Endodermal cell (in vitro differentiated cells): ENCODE results near the gene CCNT1. TPM values are rescaled to one million over a fixed set of nuclear protein-coding genes. Genes with fewer than 3 reads are reported as not detected.

Experiments
- DNase-seq: peaks from one replicate; pipeline ENCODE4 v3.0.0-alpha.2; 2017
- H3K27ac ChIP-seq: 2 replicates; pipeline ENCODE4 v1.5.1; 2013; ENCODE audit warnings: mild to moderate bottlenecking, low read depth, low read length, moderate library complexity
- H3K27me3 ChIP-seq: 2 replicates; pipeline ENCODE4 v1.6.1; 2013; ENCODE audit warnings: mild to moderate bottlenecking, low read length, moderate library complexity; ENCODE audit not compliant: insufficient read depth, control insufficient read depth, poor library complexity, severe bottlenecking
- H3K36me3 ChIP-seq: 2 replicates; pipeline ENCODE4 v1.7.0; 2013; ENCODE audit warnings: mild to moderate bottlenecking, low read length, moderate library complexity; ENCODE audit not compliant: control insufficient read depth, insufficient read depth
- H3K4me1 ChIP-seq: one replicate; pipeline ENCODE4 v1.7.0; 2013; ENCODE audit warnings: low read length; ENCODE audit not compliant: control insufficient read depth, insufficient read depth
- H3K4me3 ChIP-seq: 2 replicates; pipeline ENCODE4 v1.5.1; 2013; ENCODE audit warnings: mild to moderate bottlenecking, low read length, moderate library complexity
- H3K9ac ChIP-seq: 2 replicates; pipeline ENCODE4 v1.6.1; 2013; ENCODE audit warnings: mild to moderate bottlenecking, low read length, moderate library complexity; ENCODE audit not compliant: poor library complexity, severe bottlenecking; ENCODE audit errors: extremely low read depth
- H3K9me3 ChIP-seq: 2 replicates; pipeline ENCODE4 v1.6.1; 2013; ENCODE audit warnings: mild to moderate bottlenecking, low read length, moderate library complexity; ENCODE audit not compliant: control insufficient read depth
- H3K27ac Mint-ChIP-seq: 2 replicates; pipeline ENCODE4 v1.8.0; 2020; ENCODE audit warnings: mixed read lengths
- H3K27me3 Mint-ChIP-seq: 2 replicates; pipeline ENCODE4 v1.8.0; 2021; ENCODE audit warnings: mild to moderate bottlenecking, mixed read lengths; ENCODE audit not compliant: insufficient read depth
- H3K36me3 Mint-ChIP-seq: 2 replicates; pipeline ENCODE4 v1.8.0; 2020; ENCODE audit warnings: low read depth, mixed read lengths
- H3K4me1 Mint-ChIP-seq: 2 replicates; pipeline ENCODE4 v1.8.0; 2020; ENCODE audit warnings: mixed read lengths
- H3K4me3 Mint-ChIP-seq: 2 replicates; pipeline ENCODE4 v1.8.0; 2020; ENCODE audit warnings: mild to moderate bottlenecking, moderate library complexity, mixed read lengths
- H3K9me3 Mint-ChIP-seq: 2 replicates; pipeline ENCODE4 v1.8.0; 2020; ENCODE audit warnings: mild to moderate bottlenecking, mixed read lengths
- WGBS, 2 experiments: methylation state at CpG; one replicate each; pipeline versions ENCODE4 v1.1.5 to v1.1.7; 2013; ENCODE audit warnings: missing lambda C conversion rate in 2 of 2, mixed read lengths in 1 of 2; ENCODE audit not compliant: insufficient coverage in 1 of 2, insufficient read length in 1 of 2; 5-methylcytosine and 5-hydroxymethylcytosine counted together
- total RNA-seq, 2 donors: library from RNA; stranded (reverse); fragmentation: NEBNext Ultra II Directional in 1 of 2; extraction: Animal tissue kit (Norgen Biotek cat#: 25700) in 1 of 2; gene quantifications; 2 replicates in 1 of 2; 3 replicates in 1 of 2; pipeline ENCODE4 v1.2.1, GENCODE V29; 2021
- TF ChIP-seq, protein P1 (sequence below): fragments of 200-600 bp; sonication (generic); conservative IDR thresholded peaks from 2 replicates; pipeline ENCODE4 v1.5.0; 2021; ENCODE audit warnings: antibody characterized with exemption, mild to moderate bottlenecking

Gene CCNT1
- total RNA-seq, 2 donors from 2014 or later = 43.0 to 54.0 TPM

DNA sequence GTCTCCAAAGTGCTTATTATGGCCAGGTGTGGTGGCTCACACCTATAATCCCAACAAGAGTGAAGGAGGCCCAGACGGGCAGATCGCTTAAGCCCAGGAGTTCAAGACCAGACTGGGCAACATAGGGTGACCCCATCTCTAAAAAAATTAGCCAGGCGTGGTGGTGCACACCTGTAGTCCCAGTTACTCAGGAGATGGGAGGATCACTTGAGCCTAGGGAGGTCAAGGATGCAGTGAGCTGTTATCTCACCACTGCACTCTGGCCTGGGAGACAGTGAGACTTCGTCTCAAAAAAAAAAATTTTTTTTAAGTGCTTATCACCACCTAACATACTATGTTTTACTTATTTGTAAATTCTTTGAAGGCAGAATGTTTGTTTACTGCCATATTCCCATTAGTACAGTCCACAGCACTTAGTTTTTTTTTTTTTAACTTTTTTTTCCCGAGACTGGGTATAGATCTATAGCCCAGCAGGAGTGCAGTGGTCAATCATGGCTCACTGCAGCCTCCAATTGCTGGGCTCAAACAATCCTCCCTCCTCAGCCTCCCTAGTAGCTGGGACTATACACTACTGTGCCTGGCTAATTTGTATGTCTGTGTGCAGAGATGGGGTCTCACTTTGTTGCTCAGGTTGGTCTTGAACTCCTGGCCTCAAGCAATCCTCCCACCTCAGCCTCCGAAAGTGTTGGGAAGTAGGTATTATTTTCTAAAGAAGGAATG lies 29.7 kb downstream of the CCNT1 start:
- no peak overlapping the region for H3K27ac Mint-ChIP-seq
- WGBS, 2 experiments = 89 to 100% methylated on average over 3 to 4 of the region's 6 CpGs

DNA sequence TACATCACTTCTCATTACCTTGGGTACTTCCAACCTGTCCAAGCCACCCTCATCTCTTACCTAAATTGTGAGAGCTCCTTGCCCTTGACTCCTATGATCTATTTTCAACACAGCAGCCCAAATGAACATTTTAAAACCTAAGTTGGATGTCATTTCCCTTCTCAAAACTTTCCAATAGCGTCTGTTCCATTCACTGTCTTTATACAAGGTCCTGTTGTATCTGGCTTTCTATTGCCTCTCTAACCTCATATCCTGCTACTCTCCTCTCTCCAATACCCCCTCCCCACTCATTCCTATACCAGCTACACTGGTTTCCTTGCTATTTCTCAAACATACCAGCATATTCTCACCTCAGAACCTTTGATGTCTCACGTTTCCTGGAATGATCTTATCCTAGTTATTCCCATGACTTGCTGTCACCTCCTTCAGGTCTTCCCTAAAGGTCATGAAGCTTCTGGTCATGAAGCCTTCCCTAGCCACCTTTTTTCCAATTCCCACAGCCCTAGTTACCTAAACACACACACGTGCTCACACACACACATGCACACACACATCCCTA lies 30.4 kb downstream of the CCNT1 start:
- Mint-ChIP-seq H3K27me3 (no peaks in the 10 kb centered on the region), H3K9me3 (no peaks in the 10 kb centered on the region), H3K36me3 (peaks cover 25% of the 10 kb centered on the region), H3K27ac (no peak overlapping the region), H3K4me1 (peaks cover 1% of the 10 kb centered on the region), H3K4me3 (no peak overlapping the region)
- no peak overlapping the region for H3K9ac ChIP-seq
- no peak overlapping the region for H3K27ac ChIP-seq
- H3K27me3 ChIP-seq = no peaks in the 10 kb centered on the region
- 69 to 75% methylated on average over 2 to 3 of the region's 3 CpGs for WGBS, 2 experiments
- no peak for DNase-seq
- no peaks in the 10 kb centered on the region for H3K9me3 ChIP-seq
- H3K4me1 ChIP-seq = no peaks in the 10 kb centered on the region
- TF ChIP-seq, protein P1, sequence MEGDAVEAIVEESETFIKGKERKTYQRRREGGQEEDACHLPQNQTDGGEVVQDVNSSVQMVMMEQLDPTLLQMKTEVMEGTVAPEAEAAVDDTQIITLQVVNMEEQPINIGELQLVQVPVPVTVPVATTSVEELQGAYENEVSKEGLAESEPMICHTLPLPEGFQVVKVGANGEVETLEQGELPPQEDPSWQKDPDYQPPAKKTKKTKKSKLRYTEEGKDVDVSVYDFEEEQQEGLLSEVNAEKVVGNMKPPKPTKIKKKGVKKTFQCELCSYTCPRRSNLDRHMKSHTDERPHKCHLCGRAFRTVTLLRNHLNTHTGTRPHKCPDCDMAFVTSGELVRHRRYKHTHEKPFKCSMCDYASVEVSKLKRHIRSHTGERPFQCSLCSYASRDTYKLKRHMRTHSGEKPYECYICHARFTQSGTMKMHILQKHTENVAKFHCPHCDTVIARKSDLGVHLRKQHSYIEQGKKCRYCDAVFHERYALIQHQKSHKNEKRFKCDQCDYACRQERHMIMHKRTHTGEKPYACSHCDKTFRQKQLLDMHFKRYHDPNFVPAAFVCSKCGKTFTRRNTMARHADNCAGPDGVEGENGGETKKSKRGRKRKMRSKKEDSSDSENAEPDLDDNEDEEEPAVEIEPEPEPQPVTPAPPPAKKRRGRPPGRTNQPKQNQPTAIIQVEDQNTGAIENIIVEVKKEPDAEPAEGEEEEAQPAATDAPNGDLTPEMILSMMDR = no peak
- peaks cover 41% of the 10 kb centered on the region for H3K36me3 ChIP-seq
- H3K4me3 ChIP-seq = no peak overlapping the region

More for the DNA sequence above, 29.7 kb downstream of the CCNT1 start:
- H3K27me3 ChIP-seq = no peaks in the 10 kb centered on the region
- no peak overlapping the region for H3K27ac ChIP-seq
- no peak for DNase-seq
- peaks cover 48% of the 10 kb centered on the region for H3K36me3 ChIP-seq
- Mint-ChIP-seq H3K4me3 (no peak overlapping the region), H3K9me3 (no peaks in the 10 kb centered on the region), H3K36me3 (peaks cover 26% of the 10 kb centered on the region), H3K27me3 (no peaks in the 10 kb centered on the region), H3K4me1 (no peaks in the 10 kb centered on the region)
- H3K4me1 ChIP-seq = no peaks in the 10 kb centered on the region
- no peak overlapping the region for H3K4me3 ChIP-seq
- H3K9ac ChIP-seq = no peak overlapping the region
- no peaks in the 10 kb centered on the region for H3K9me3 ChIP-seq
- TF ChIP-seq, protein P1 = no peak

DNA sequence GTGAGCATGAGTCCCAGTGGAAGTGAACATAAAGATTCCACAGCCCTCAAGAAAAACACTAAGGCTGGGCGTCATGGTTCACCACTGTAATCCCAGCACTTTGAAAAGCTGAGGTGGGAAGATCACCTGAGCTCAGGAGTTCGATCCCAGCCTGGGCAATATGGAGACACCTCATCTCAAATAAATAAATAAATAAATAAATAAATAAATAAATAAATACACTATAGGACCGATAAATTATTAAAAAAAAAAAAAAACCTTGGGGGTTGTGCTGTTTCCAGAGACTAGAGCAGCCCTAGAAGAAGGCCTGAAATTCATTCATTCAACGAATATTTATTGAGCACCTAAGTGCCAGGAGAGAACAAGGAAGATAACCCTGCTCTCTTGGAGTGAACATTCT lies 33.0 kb downstream of the CCNT1 start:
- H3K4me3 Mint-ChIP-seq = no peak overlapping the region
- no peaks in the 10 kb centered on the region for H3K27me3 Mint-ChIP-seq
- H3K4me1 Mint-ChIP-seq = peaks cover 18% of the 10 kb centered on the region
- H3K27me3 ChIP-seq = no peaks in the 10 kb centered on the region
- no peaks in the 10 kb centered on the region for H3K9me3 ChIP-seq
- H3K4me3 ChIP-seq = no peak overlapping the region
- WGBS, 2 experiments = 67 to 93% methylated on average over 1 to 3 of the region's 4 CpGs
- H3K9me3 Mint-ChIP-seq = no peaks in the 10 kb centered on the region
- H3K27ac Mint-ChIP-seq = no peak overlapping the region
- H3K36me3 ChIP-seq = peaks cover 36% of the 10 kb centered on the region
- no peak overlapping the region for H3K27ac ChIP-seq
- H3K36me3 Mint-ChIP-seq = peaks cover 33% of the 10 kb centered on the region
- H3K9ac ChIP-seq = no peak overlapping the region
- TF ChIP-seq, protein P1 = no peak
- H3K4me1 ChIP-seq = no peaks in the 10 kb centered on the region
- DNase-seq = no peak
